ENCODE data around the gene HOXA6. TPM values are rescaled to one million over a fixed set of nuclear protein-coding genes. Genes with fewer than 3 reads are reported as not detected.
A peak's percentile ranks its signal among the peaks of the same experiment; 100 is the strongest.

HOXA6 gene
- total RNA-seq, 1 donor from 2014 or later, result 45.6 TPM

- peaks cover 83% of the 10 kb centered on the region for H3K27me3 Mint-ChIP-seq (ENCODE audit: low read depth)
- peak overlapping the region; percentile 87 for H3K27ac Mint-ChIP-seq
- peak; percentile 100 for TF ChIP-seq CTCF (IDR thresholded peaks at IDR 0.05; ENCODE audit: unreplicated experiment)
- peak overlapping the region; percentile 77 for H3K4me3 Mint-ChIP-seq
- H3K4me1 Mint-ChIP-seq, result peaks cover 49% of the 10 kb centered on the region
- peak; percentile 80 to 96 for DNase-seq (ENCODE audit: low spot score in 2 of 2, unreplicated experiment in 2 of 2)
- H3K9me3 Mint-ChIP-seq, result no peaks in the 10 kb centered on the region
- peaks cover 3% of the 10 kb centered on the region for H3K36me3 Mint-ChIP-seq
Observed at GRCh38 chr7:27160546-27161213, 13.1 kb upstream of the HOXA6 start.

GRCh38 chr7:27160145-27160545 lies 12.6 kb upstream of the HOXA6 start:
- Mint-ChIP-seq H3K36me3 (peaks cover 3% of the 10 kb centered on the region), H3K9me3 (no peaks in the 10 kb centered on the region), H3K27me3 (ENCODE audit: low read depth) (peaks cover 84% of the 10 kb centered on the region), H3K4me1 (peaks cover 52% of the 10 kb centered on the region), H3K27ac (no peak overlapping the region), H3K4me3 (peak overlapping the region; percentile 66)
- peak in 1 of 2 experiments; percentile 16 for DNase-seq (ENCODE audit: low spot score in 2 of 2, unreplicated experiment in 2 of 2)
- no peak for TF ChIP-seq CTCF (IDR thresholded peaks at IDR 0.05; ENCODE audit: unreplicated experiment)

GRCh38 chr7:27159266-27160144 lies 11.9 kb upstream of the HOXA6 start:
- no peak for DNase-seq (ENCODE audit: low spot score in 2 of 2, unreplicated experiment in 2 of 2)
- Mint-ChIP-seq H3K4me3 (peak overlapping the region; percentile 66), H3K4me1 (peaks cover 55% of the 10 kb centered on the region), H3K36me3 (peaks cover 7% of the 10 kb centered on the region), H3K9me3 (no peaks in the 10 kb centered on the region), H3K27ac (peak overlapping the region; percentile 87), H3K27me3 (ENCODE audit: low read depth) (peaks cover 84% of the 10 kb centered on the region)
- TF ChIP-seq CTCF (IDR thresholded peaks at IDR 0.05; ENCODE audit: unreplicated experiment), result no peak

- peaks cover 9% of the 10 kb centered on the region for H3K36me3 Mint-ChIP-seq
- H3K9me3 Mint-ChIP-seq, result no peaks in the 10 kb centered on the region
- H3K27me3 Mint-ChIP-seq (ENCODE audit: low read depth), result peaks cover 84% of the 10 kb centered on the region
- peak overlapping the region; percentile 33 for H3K4me3 Mint-ChIP-seq
- TF ChIP-seq CTCF (IDR thresholded peaks at IDR 0.05; ENCODE audit: unreplicated experiment), result no peak
- DNase-seq (ENCODE audit: low spot score in 2 of 2, unreplicated experiment in 2 of 2), result no peak
- peaks cover 58% of the 10 kb centered on the region for H3K4me1 Mint-ChIP-seq
- peak overlapping the region; percentile 87 for H3K27ac Mint-ChIP-seq
Observed at GRCh38 chr7:27158436-27159265, 11.1 kb upstream of the HOXA6 start.

- Mint-ChIP-seq H3K4me1 (peaks cover 62% of the 10 kb centered on the region), H3K27ac (peak overlapping the region; percentile 87), H3K27me3 (ENCODE audit: low read depth) (peaks cover 83% of the 10 kb centered on the region), H3K36me3 (peaks cover 10% of the 10 kb centered on the region), H3K9me3 (no peaks in the 10 kb centered on the region), H3K4me3 (peak overlapping the region; percentile 70)
- TF ChIP-seq CTCF (IDR thresholded peaks at IDR 0.05; ENCODE audit: unreplicated experiment), result no peak
- no peak for DNase-seq (ENCODE audit: low spot score in 2 of 2, unreplicated experiment in 2 of 2)
Observed at GRCh38 chr7:27157702-27158431, 10.3 kb upstream of the HOXA6 start.
